ENCODE data around the gene ZNF462. TPM values are rescaled to one million over a fixed set of nuclear protein-coding genes. Genes with fewer than 3 reads are reported as not detected.

ZNF462 gene
- total RNA-seq, 1 donor: 9.8 TPM

DNA sequence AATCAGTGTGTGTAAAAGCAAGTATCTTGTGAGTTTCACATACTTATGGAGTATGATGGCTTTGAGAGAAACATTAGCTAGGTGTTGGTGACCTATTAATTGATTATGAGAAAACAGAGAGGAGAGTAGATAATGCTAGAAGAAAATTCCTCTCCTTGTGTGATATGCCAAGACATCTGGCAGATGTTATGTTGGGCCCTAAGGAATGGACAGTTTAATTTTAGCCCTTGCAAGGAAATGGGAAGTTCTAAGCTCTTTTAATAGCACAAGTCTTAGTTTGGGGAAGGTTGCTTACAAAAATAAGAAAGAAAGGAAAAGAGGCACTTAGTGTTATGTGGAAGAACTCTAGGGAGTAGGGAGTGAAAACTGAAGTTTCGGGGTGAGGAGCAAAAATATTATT is 5.1 kb downstream of the ZNF462 start:
- Histone ChIP-seq H3K4me2 (ENCODE audit: insufficient read depth, low read length) (peak overlapping the region; percentile 45), H2AFZ (ENCODE audit: low read length) (no peak overlapping the region), H3K27ac (ENCODE audit: low read depth, low read length) (no peak overlapping the region), H3K36me3 (ENCODE audit: insufficient read depth, low read length) (no peaks in the 10 kb centered on the region), H3K79me2 (ENCODE audit: insufficient read depth, low read length) (peaks cover 46% of the 10 kb centered on the region), H4K20me1 (ENCODE audit: insufficient read depth, low read length) (peaks cover 2% of the 10 kb centered on the region), H3K4me1 (ENCODE audit: insufficient read depth, low read length) (peaks cover 30% of the 10 kb centered on the region), H3K4me3 (ENCODE audit: insufficient read depth, low read length) (no peak overlapping the region), H3K27me3 (ENCODE audit: insufficient read depth, low read length) (no peaks in the 10 kb centered on the region), H3K9me3 (ENCODE audit: low read depth, low read length) (no peaks in the 10 kb centered on the region)
- no peak for DNase-seq (ENCODE audit: insufficient read length, low spot score, missing footprints)
- TF ChIP-seq, protein P1, sequence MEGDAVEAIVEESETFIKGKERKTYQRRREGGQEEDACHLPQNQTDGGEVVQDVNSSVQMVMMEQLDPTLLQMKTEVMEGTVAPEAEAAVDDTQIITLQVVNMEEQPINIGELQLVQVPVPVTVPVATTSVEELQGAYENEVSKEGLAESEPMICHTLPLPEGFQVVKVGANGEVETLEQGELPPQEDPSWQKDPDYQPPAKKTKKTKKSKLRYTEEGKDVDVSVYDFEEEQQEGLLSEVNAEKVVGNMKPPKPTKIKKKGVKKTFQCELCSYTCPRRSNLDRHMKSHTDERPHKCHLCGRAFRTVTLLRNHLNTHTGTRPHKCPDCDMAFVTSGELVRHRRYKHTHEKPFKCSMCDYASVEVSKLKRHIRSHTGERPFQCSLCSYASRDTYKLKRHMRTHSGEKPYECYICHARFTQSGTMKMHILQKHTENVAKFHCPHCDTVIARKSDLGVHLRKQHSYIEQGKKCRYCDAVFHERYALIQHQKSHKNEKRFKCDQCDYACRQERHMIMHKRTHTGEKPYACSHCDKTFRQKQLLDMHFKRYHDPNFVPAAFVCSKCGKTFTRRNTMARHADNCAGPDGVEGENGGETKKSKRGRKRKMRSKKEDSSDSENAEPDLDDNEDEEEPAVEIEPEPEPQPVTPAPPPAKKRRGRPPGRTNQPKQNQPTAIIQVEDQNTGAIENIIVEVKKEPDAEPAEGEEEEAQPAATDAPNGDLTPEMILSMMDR (IDR thresholded peaks at IDR 0.05; ENCODE audit: extremely low read depth, low read depth, low read length): no peak

- peaks cover 30% of the 10 kb centered on the region for H3K4me1 ChIP-seq (ENCODE audit: insufficient read depth, low read length)
- TF ChIP-seq, protein P1 (IDR thresholded peaks at IDR 0.05; ENCODE audit: extremely low read depth, low read depth, low read length): no peak
- H3K27me3 ChIP-seq (ENCODE audit: insufficient read depth, low read length): no peaks in the 10 kb centered on the region
- H3K27ac ChIP-seq (ENCODE audit: low read depth, low read length): peak overlapping the region; percentile 34
- no peaks in the 10 kb centered on the region for H3K9me3 ChIP-seq (ENCODE audit: low read depth, low read length)
- peaks cover 48% of the 10 kb centered on the region for H3K79me2 ChIP-seq (ENCODE audit: insufficient read depth, low read length)
- peak overlapping the region; percentile 45 for H3K4me2 ChIP-seq (ENCODE audit: insufficient read depth, low read length)
- no peak overlapping the region for H3K4me3 ChIP-seq (ENCODE audit: insufficient read depth, low read length)
- H3K36me3 ChIP-seq (ENCODE audit: insufficient read depth, low read length): no peaks in the 10 kb centered on the region
- no peak for DNase-seq (ENCODE audit: insufficient read length, low spot score, missing footprints)
- H2AFZ ChIP-seq (ENCODE audit: low read length): peak overlapping the region; percentile 37
- peaks cover 2% of the 10 kb centered on the region for H4K20me1 ChIP-seq (ENCODE audit: insufficient read depth, low read length)
Observed at GRCh38 chr9:106868565-106868964, 5.6 kb downstream of the ZNF462 start.

GRCh38 chr9:106869028-106869427 is 6.1 kb downstream of the ZNF462 start:
- Histone ChIP-seq H3K4me1 (ENCODE audit: insufficient read depth, low read length) (peaks cover 30% of the 10 kb centered on the region), H3K4me2 (ENCODE audit: insufficient read depth, low read length) (peak overlapping the region; percentile 45), H3K27me3 (ENCODE audit: insufficient read depth, low read length) (no peaks in the 10 kb centered on the region), H3K36me3 (ENCODE audit: insufficient read depth, low read length) (no peaks in the 10 kb centered on the region), H3K4me3 (ENCODE audit: insufficient read depth, low read length) (no peak overlapping the region), H3K27ac (ENCODE audit: low read depth, low read length) (peak overlapping the region; percentile 34), H3K79me2 (ENCODE audit: insufficient read depth, low read length) (peaks cover 49% of the 10 kb centered on the region), H4K20me1 (ENCODE audit: insufficient read depth, low read length) (peaks cover 2% of the 10 kb centered on the region), H3K9me3 (ENCODE audit: low read depth, low read length) (no peaks in the 10 kb centered on the region), H2AFZ (ENCODE audit: low read length) (peak overlapping the region; percentile 37)
- DNase-seq (ENCODE audit: insufficient read length, low spot score, missing footprints): no peak
- TF ChIP-seq, protein P1 (IDR thresholded peaks at IDR 0.05; ENCODE audit: extremely low read depth, low read depth, low read length): no peak

DNA sequence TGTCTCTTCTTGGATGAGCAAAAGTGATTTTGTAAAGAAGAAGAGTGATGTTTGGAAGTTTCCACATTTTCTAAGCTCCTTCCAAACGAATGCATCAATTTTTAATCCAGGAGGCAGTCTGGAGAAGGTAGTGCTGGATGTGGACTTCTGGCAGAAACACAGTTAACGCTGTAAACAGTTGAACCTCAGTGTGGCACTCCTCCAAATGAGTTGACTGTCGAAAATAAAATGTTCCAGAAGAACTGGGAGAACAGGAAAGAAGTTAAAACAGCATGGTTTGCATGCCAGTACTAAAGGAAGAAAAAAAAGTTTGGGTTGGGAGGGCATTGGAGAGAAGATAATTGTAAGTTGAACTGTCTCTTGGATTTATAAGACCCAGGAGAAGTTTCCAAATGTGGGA is 6.5 kb downstream of the ZNF462 start:
- Histone ChIP-seq H3K79me2 (ENCODE audit: insufficient read depth, low read length) (peaks cover 49% of the 10 kb centered on the region), H3K27me3 (ENCODE audit: insufficient read depth, low read length) (no peaks in the 10 kb centered on the region), H3K4me2 (ENCODE audit: insufficient read depth, low read length) (peak overlapping the region; percentile 2), H2AFZ (ENCODE audit: low read length) (no peak overlapping the region), H3K4me3 (ENCODE audit: insufficient read depth, low read length) (no peak overlapping the region), H3K9me3 (ENCODE audit: low read depth, low read length) (no peaks in the 10 kb centered on the region), H3K4me1 (ENCODE audit: insufficient read depth, low read length) (peaks cover 30% of the 10 kb centered on the region), H3K36me3 (ENCODE audit: insufficient read depth, low read length) (no peaks in the 10 kb centered on the region), H4K20me1 (ENCODE audit: insufficient read depth, low read length) (peaks cover 2% of the 10 kb centered on the region), H3K27ac (ENCODE audit: low read depth, low read length) (no peak overlapping the region)
- no peak for DNase-seq (ENCODE audit: insufficient read length, low spot score, missing footprints)
- TF ChIP-seq, protein P1 (IDR thresholded peaks at IDR 0.05; ENCODE audit: extremely low read depth, low read depth, low read length): no peak
